Fibroblast of lung (primary cell): ENCODE measurements around the gene SLC39A10.
A peak's percentile ranks its signal among the peaks of the same experiment; 100 is the strongest.

Experiments
- EZH2 ChIP-seq: IDR thresholded peaks from 2 replicates; pipeline ENCODE4 v1.5.1; 2012; ENCODE audit warnings: low read length, control low read depth, mild to moderate bottlenecking; ENCODE audit errors: missing control alignments
- TF ChIP-seq, protein P1 (sequence below), 2 donors: IDR thresholded peaks in 1 of 2; conservative IDR thresholded peaks in 1 of 2; 1 replicate in 1 of 2; 2 replicates in 1 of 2; pipeline ENCODE4 v1.5.1; 2011 to 2012; ENCODE audit warnings: low read length in 2 of 2, control low read depth in 1 of 2, inconsistent platforms in 1 of 2, low read depth in 1 of 2, mild to moderate bottlenecking in 1 of 2

DNA sequence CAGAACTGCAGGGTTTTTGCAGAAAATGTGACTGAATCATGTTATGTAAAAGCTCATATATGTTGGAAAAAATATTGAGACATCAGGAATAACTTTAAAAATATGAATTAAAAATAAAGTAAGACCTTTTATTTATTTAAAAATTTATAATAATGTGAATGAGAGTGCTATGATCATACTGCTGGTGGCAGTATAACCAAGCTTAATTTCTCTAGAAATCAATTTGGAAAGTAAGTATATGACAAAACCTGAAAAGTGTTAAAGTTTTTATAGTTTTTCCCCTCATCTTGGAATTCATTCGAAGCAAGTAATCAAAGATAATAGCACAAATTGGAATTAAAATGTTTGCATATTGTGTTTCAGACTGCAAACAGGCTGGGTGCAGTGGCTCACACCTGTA is 7.5 kb downstream of the SLC39A10 start:
- TF ChIP-seq, protein P1, sequence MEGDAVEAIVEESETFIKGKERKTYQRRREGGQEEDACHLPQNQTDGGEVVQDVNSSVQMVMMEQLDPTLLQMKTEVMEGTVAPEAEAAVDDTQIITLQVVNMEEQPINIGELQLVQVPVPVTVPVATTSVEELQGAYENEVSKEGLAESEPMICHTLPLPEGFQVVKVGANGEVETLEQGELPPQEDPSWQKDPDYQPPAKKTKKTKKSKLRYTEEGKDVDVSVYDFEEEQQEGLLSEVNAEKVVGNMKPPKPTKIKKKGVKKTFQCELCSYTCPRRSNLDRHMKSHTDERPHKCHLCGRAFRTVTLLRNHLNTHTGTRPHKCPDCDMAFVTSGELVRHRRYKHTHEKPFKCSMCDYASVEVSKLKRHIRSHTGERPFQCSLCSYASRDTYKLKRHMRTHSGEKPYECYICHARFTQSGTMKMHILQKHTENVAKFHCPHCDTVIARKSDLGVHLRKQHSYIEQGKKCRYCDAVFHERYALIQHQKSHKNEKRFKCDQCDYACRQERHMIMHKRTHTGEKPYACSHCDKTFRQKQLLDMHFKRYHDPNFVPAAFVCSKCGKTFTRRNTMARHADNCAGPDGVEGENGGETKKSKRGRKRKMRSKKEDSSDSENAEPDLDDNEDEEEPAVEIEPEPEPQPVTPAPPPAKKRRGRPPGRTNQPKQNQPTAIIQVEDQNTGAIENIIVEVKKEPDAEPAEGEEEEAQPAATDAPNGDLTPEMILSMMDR (conservative IDR thresholded peaks at IDR 0.05 in 1 of 2, IDR thresholded peaks at IDR 0.05 in 1 of 2; ENCODE audit: low read depth in 1 of 2, low read length in 2 of 2): peak in 1 of 2 donors; percentile 34
- no peak for TF ChIP-seq EZH2
